ENCODE data around the gene EXOSC2. TPM values are rescaled to one million over a fixed set of nuclear protein-coding genes. Genes with fewer than 3 reads are reported as not detected.

The EXOSC2 gene
- polyA plus RNA-seq, 1 donor from 2014 or later, result 36.3 TPM

GRCh38 chr9:130732136-130732535 is 38.6 kb downstream of the EXOSC2 start:
- Histone ChIP-seq H3K4me3 (ENCODE audit: low read length) (no peak overlapping the region), H3K9me3 (ENCODE audit: low read length) (no peaks in the 10 kb centered on the region), H3K79me2 (replicated peaks; ENCODE audit: insufficient read depth, low read length) (no peaks in the 10 kb centered on the region), H4K20me1 (ENCODE audit: insufficient read depth) (no peaks in the 10 kb centered on the region), H3K27me3 (ENCODE audit: insufficient read depth, low read depth, low read length) (no peaks in the 10 kb centered on the region), H3K9me2 (ENCODE audit: insufficient read depth, low read length) (no peaks in the 10 kb centered on the region), H3K4me2 (ENCODE audit: low read length) (no peak overlapping the region), H3K27ac (ENCODE audit: low read length) (no peak overlapping the region), H3K9ac (ENCODE audit: low read length) (no peak overlapping the region), H2AFZ (ENCODE audit: low read depth, low read length) (no peak overlapping the region), H3K36me3 (ENCODE audit: insufficient read depth, low read length) (no peaks in the 10 kb centered on the region), H3F3A (ENCODE audit: insufficient read depth, low read length, poor library complexity, severe bottlenecking) (no peaks in the 10 kb centered on the region)
- TF ChIP-seq, protein P1, sequence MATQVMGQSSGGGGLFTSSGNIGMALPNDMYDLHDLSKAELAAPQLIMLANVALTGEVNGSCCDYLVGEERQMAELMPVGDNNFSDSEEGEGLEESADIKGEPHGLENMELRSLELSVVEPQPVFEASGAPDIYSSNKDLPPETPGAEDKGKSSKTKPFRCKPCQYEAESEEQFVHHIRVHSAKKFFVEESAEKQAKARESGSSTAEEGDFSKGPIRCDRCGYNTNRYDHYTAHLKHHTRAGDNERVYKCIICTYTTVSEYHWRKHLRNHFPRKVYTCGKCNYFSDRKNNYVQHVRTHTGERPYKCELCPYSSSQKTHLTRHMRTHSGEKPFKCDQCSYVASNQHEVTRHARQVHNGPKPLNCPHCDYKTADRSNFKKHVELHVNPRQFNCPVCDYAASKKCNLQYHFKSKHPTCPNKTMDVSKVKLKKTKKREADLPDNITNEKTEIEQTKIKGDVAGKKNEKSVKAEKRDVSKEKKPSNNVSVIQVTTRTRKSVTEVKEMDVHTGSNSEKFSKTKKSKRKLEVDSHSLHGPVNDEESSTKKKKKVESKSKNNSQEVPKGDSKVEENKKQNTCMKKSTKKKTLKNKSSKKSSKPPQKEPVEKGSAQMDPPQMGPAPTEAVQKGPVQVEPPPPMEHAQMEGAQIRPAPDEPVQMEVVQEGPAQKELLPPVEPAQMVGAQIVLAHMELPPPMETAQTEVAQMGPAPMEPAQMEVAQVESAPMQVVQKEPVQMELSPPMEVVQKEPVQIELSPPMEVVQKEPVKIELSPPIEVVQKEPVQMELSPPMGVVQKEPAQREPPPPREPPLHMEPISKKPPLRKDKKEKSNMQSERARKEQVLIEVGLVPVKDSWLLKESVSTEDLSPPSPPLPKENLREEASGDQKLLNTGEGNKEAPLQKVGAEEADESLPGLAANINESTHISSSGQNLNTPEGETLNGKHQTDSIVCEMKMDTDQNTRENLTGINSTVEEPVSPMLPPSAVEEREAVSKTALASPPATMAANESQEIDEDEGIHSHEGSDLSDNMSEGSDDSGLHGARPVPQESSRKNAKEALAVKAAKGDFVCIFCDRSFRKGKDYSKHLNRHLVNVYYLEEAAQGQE (IDR thresholded peaks at IDR 0.05; ENCODE audit: borderline replicate concordance), result no peak
- TF ChIP-seq POLR2AphosphoS5 (IDR thresholded peaks at IDR 0.05), result no peak
- no peak for TF ChIP-seq RAD21 (conservative IDR thresholded peaks at IDR 0.05)
- TF ChIP-seq TAF1 (IDR thresholded peaks at IDR 0.05; ENCODE audit: low read depth), result no peak

DNA sequence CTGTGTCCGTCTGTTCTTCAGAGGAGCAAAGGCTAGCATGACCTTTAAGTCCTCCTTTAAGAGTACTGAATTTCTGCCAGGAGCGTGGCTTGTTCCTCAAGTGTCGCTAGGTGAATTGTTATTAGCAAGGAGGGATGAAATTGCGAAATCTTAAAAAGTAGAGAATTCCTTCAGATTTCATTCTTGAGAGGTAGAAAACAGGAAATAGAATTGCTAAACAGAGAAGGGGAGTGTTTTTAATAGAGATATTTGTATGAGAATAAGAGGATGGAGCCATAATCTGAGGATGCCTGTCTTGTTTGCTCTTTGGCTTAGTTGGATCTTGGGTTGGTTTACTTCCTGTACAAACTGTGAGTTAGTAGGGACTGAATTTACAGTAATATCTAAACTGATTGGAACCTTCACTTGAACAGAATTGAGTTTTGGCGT is 39.2 kb downstream of the EXOSC2 start:
- Histone ChIP-seq H3K4me3 (ENCODE audit: low read length) (no peak overlapping the region), H3K27me3 (ENCODE audit: insufficient read depth, low read depth, low read length) (no peaks in the 10 kb centered on the region), H3K9ac (ENCODE audit: low read length) (no peak overlapping the region), H3K36me3 (ENCODE audit: insufficient read depth, low read length) (no peaks in the 10 kb centered on the region), H3K9me3 (ENCODE audit: low read length) (no peaks in the 10 kb centered on the region), H3F3A (ENCODE audit: insufficient read depth, low read length, poor library complexity, severe bottlenecking) (no peaks in the 10 kb centered on the region), H3K79me2 (replicated peaks; ENCODE audit: insufficient read depth, low read length) (no peaks in the 10 kb centered on the region), H3K27ac (ENCODE audit: low read length) (no peak overlapping the region), H4K20me1 (ENCODE audit: insufficient read depth) (no peaks in the 10 kb centered on the region), H3K9me2 (ENCODE audit: insufficient read depth, low read length) (no peaks in the 10 kb centered on the region), H3K4me2 (ENCODE audit: low read length) (no peak overlapping the region), H2AFZ (ENCODE audit: low read depth, low read length) (no peak overlapping the region)
- TF ChIP-seq CTCF (IDR thresholded peaks at IDR 0.05; ENCODE audit: poor library complexity, severe bottlenecking) (no peak), MXI1 (conservative IDR thresholded peaks at IDR 0.05; ENCODE audit: poor library complexity, severe bottlenecking) (no peak)

- Histone ChIP-seq H3K9me2 (ENCODE audit: insufficient read depth, low read length) (no peaks in the 10 kb centered on the region), H3K4me2 (ENCODE audit: low read length) (no peak overlapping the region), H3K27ac (ENCODE audit: low read length) (no peak overlapping the region), H3K36me3 (ENCODE audit: insufficient read depth, low read length) (no peaks in the 10 kb centered on the region), H3K27me3 (ENCODE audit: insufficient read depth, low read depth, low read length) (no peaks in the 10 kb centered on the region), H4K20me1 (ENCODE audit: insufficient read depth) (no peaks in the 10 kb centered on the region), H2AFZ (ENCODE audit: low read depth, low read length) (no peak overlapping the region), H3K4me3 (ENCODE audit: low read length) (no peak overlapping the region), H3K9ac (ENCODE audit: low read length) (no peak overlapping the region), H3K9me3 (ENCODE audit: low read length) (no peaks in the 10 kb centered on the region), H3F3A (ENCODE audit: insufficient read depth, low read length, poor library complexity, severe bottlenecking) (no peaks in the 10 kb centered on the region), H3K79me2 (replicated peaks; ENCODE audit: insufficient read depth, low read length) (no peaks in the 10 kb centered on the region)
- TF ChIP-seq SMC3 (conservative IDR thresholded peaks at IDR 0.05; ENCODE audit: poor library complexity) (no peak), EP300 (conservative IDR thresholded peaks at IDR 0.05; ENCODE audit: poor library complexity, severe bottlenecking) (no peak), CTCF (IDR thresholded peaks at IDR 0.05; ENCODE audit: poor library complexity, severe bottlenecking) (no peak), RAD21 (conservative IDR thresholded peaks at IDR 0.05) (no peak), POLR2AphosphoS5 (IDR thresholded peaks at IDR 0.05) (no peak)
- TF ChIP-seq, protein P1 (IDR thresholded peaks at IDR 0.05; ENCODE audit: borderline replicate concordance), result no peak
Measured at GRCh38 chr9:130735566-130735965, 42.0 kb downstream of the EXOSC2 start.
